Stimulated activated CD8-positive, alpha-beta memory T cell treated with anti-CD3 and anti-CD28 coated beads, Interleukin-12 subunit alpha, Interleukin-12 subunit beta, amount 100 ng/mL, for 24 hours (primary cell): ENCODE data around the gene LRRC25.

Source experiments
- DNase-seq: peaks from one replicate; pipeline ENCODE4 v3.0.0-alpha.2; 2020; ENCODE audit errors: extremely low read depth

Gene LRRC25

DNA sequence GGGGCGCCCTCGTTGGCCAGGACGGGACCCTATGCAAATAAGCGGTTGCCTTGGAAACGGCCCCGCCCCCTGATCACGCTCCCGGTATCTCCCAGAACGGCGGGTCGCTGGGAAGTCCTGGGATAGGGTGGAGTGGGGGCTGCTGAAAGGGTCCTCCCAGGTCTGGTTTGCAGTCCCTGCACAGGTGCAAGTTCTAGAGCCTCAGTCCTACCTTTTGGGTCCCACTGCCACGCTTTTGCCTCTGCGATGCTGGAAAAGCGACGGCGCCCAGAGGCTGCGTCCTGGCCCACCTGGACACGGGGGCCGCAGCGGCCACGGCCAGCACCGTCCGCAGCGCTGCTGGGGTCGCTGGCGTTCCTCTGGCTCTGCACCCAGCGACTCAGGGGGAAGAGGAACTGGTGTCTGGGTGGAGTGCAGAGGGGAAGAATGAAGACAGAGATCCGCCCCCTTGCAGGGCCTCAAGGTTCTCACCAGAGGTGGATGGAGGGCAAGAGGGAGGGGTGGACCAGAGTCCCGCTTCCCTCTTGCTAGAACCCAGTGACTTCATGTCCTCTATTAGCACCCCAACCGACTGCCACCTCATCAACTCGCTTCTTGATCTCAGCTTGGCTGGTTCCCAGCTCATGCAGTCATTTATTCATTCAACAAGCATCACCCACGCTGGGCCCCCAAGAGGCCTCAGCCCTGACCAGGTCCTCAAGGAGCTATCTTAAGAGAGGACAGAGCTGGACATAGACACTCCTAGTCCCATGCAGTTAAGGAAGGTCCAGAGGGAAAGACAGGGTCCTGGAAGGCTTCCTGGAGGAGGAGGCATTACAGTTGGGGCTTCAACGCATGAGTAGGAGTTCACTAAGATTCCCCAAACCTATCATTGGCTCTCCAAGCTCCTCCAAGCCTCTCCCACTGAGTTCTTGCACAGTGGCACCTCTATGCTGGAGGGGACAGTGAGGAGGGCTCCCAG is at the start of gene LRRC25:
Gene LRRC25 (minus strand): TSS at position 381 of the 961 bp plus-strand sequence. CDS start 659 bp downstream, outside the sequence.
- DNase-seq: no peak

DNA sequence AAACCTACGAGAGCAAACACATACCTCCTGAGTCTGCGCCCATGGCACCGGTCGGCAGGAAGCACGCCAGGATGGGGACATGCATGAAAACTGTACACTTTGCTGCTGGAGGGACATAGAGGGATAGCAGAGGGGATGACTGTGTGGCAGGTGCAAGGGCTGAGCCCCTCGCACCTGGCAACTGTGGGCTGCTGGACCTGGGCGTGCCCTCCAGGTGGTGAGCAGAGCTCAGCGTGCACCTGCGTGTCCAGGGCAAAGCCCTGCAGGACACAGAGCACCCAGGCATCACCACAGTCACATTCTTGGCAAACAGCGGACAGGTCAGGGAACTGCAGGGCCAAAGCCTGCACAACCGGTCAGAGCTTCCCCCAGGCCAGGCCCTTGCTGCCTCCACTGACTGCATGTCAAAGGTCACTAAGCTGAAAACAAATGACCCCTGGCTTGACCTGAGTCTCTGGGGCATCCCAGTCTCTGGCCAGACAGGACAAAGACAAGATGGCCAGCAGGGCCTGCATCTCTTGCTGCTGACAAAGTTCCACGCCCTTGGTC is 49.5 kb upstream of the LRRC25 start:
- DNase-seq: no peak

DNA sequence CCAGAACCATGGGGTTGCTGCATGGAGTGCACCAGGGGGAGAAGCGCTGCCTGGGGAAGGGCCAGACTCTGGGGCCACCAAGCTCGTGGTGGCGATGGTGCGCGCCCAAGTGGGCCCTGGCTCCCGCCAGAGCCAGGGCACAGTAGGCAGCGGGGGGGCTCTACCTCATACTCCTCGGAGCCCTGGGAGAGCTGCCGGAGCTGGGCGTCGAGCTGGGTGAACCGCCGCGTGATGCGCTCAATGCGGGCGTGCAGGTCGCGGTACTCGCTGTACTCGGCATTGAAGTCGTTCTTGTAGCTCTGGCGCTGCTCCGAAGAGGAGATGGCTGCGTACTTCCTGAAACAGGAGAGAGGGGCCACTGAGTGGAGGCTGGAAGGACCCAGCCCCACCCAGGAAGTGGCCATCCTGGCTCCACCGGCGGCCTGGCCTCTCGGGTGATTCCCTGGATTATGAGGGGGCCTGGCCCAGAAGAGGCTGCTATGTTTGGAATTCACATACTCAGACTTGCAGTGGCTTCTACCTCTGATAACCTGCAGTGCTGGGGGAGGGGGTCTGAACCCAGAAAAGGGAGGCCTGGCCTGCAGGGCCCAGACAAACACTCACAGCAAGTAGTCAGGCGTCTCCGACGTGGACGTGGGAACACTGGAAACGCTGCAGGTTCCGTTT is 48.9 kb upstream of the LRRC25 start:
- DNase-seq: no peak

DNA sequence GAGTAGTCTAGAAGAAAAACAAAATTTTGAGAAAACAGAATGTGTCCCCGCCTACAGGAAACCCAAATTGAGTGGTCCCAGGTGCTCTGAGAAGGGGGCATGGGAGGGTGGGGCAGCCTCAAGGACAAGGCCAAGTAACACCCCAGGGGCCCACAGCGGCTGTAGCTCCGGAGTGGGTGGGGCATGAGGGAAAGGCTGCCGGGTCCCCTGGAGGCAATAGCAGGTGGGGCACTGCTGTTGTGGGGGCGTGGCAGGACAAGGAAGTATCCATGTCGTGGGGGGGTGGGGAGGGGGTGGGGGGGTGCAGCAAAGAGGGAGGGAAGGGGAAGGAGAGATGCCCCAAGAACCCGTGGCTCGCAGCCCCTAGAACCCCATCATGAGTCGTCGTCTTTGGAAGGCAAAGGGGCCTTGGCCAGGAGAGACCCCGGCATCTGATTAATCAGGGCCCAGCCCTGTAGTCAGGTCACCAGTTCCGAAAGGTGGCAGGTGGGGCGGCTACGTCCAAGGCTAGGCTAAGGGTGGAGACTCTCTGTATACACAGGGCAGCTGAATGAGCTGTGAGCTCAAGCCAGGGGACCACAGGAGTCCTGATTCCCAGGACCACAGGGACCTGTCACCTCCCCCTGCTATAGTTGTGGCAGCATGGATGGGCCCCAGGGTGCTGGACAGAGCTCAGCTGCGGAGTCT is 48.0 kb upstream of the LRRC25 start:
- DNase-seq: no peak

DNA sequence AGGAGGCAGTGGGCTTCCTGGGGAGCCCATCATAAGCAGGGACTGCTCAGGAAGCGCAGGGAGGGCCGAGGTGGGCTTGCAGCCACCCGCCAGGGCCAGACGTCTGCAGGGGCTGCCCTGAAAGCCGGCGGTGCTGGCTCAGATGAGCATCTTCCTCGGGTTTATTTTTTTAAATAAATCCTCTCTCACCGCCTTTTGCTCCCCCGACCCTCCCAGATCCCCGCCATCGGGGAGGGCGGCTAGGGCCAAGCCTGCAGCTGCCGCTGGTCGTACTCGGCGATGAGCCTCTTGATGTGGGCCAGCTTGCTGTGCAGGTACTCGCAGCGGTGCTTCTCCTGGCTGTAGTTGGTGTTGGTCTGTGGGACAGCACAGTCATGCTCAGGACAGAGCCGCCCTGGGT is 47.1 kb upstream of the LRRC25 start:
- DNase-seq: no peak

DNA sequence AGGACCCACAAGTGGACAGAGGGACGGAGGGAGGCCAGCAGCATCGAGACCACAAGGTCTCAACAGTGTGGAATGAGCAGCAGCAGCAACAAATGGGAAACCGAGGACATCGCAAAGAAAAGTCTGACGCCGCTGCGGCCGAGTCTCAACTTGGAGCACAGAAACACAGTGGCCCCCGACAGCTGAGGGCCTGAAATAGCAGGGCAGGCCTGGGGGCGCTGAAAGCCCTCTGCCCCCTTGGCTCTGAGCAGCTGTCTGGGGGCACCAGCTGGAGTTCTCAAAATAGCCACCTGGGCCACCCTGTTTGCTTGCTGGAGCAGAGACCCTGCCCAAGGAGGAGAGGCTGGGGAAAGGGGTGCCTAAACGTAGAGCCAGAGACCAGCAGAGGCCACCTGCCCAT is 46.4 kb upstream of the LRRC25 start:
- no peak for DNase-seq

DNA sequence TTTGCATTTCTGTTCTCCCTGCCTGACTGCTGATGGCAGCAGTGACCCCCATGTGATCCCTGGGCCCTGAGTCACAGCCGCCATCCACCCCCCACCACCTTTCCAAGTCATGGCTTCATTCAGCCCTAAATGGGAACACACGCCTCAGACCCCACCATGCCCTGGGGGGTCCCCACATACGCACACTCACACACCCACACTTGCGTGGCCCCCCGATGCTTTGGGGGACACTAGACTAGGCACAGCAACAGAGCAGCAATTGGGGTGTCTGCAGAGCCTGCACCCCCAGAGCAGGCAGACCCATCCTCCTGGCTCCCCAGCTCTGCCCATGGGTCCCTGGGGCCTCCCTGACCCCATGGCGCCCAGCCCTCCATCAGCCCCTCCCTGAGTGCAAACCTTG is 46.0 kb upstream of the LRRC25 start:
- DNase-seq: no peak

DNA sequence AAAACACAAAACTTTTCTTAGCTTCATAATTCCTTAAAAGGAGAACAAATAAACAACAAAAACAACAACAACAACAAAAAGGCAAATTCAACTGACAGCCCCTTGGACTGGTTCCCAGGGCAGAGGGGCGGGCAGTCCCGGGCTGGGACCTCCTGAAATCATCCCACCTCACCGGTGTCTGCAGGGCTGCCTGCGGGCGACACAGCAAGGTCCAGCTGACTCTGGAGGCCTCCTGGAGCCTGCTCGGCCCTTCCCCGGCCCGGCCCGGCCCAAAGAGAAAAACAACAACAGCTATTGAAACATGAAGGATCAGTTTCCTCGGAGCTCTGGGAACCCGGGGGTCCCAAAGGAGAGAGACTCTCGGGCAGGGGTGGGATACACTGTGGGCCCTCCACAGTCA is 45.5 kb upstream of the LRRC25 start:
- no peak for DNase-seq

DNA sequence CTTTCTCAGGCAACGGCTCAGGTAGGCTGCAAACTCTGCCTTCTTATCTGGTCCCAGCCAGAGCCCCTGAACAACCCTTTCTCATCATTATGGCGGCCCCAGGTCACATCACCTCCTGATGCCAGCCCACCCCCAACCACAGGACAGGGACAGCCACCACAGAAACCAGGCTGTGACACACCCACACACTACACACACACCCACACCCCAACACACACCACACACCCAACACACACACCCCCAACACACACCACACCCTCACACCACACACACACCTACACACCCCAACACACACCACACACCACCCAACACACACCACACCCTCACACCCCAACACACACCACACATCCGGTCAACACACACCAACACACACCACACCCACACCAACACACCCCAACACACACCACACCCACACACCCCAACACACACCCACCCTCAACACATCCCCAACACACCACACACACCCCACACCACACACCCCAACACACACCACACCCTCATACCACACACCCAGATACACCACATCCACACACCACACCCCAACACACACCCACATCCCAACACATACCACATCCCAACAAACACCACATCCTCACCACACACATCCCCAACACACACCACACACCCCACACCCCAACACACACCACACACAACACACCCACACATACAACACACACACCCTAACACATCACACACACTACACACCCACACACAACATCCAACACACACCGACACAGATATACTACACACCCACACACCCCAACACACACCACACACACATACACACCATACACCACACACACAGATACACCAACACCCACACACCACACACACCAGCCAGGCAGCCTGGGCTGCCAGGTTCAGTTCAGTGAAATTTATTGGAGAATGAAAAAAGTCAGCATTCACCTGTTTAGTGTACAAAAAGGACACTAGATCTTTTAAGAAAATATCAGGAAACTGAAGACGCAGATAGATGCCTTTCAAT is 44.7 kb upstream of the LRRC25 start:
- no peak for DNase-seq

DNA sequence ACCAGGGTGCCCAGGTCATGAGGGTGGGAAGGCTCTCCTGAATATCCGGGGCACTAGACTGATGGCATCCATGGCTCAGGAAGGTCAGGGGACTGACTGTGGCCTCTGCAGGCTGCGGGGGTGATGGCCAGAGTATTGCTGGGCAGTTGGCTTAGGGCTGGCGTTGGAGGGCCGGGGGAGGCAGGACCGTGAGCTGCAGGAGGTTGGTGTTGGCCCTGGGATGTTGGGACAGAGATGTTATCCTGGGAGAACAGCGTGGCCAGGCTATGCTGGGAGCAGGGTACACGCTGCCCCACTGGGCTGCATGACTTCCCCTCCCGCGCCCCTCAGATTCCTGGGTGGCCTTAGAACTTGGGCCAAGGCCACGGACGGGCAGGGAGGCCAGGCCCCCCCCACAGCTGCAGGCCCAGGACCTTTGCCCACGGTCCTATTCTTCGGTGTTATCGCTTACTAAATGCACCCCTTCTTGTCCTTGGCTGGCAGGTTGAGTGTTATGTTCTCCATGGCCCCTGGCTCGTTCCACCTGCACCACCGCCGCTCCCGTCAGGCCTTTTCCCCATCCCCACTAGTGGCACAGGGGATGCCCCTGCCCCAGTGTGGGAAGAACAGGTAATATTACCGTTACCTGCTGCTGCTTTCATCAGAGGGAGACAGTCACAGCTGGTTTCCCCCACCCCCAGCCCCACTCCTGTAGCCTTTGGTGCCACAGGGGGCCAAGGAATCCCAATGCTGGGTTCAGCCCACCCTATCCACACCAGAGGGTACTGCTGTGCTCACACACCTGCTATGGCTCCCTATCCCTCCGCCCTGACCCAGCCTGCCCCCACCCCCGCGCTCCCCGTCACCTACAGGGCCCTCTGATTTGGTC is 43.7 kb upstream of the LRRC25 start:
- no peak for DNase-seq

DNA sequence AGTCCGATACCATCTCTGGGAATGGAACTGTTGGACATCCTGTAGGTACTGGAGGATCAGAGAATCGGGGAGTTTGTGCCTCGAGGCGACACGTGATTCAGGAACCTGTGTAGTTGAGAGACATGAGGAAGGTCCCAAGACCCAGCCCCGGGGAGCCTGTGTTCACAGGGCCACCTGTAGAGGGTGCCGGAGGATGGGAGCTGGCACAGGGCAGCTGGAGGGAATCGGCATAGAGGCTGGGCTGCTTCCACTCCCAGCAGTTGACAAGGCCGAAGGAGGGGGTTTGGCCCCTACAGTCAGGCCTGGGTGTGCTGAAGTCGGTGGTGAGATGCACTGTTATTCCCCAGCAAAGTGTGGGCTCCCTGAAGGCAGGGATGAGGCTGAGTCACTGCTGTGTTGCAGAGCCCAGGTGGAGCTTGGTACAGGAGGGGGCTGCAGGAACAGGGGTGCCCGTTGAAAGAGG is 43.0 kb upstream of the LRRC25 start:
- no peak for DNase-seq

DNA sequence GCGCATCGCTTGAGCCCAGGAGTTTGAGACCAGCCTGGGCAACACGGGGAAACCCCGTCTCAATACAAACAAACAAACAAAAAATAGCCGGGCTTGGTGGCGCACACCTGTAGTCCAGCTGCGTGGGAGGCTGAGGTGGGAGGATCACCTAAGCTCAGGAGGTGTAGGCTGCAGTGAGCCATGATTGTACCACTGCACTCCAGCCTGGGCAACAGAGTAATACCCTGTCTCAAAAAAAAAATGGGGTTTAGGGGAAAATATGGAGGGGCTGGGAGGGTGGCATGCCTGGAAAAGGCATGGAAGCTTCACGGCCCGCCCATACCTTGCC is 42.5 kb upstream of the LRRC25 start:
- DNase-seq: no peak

DNA sequence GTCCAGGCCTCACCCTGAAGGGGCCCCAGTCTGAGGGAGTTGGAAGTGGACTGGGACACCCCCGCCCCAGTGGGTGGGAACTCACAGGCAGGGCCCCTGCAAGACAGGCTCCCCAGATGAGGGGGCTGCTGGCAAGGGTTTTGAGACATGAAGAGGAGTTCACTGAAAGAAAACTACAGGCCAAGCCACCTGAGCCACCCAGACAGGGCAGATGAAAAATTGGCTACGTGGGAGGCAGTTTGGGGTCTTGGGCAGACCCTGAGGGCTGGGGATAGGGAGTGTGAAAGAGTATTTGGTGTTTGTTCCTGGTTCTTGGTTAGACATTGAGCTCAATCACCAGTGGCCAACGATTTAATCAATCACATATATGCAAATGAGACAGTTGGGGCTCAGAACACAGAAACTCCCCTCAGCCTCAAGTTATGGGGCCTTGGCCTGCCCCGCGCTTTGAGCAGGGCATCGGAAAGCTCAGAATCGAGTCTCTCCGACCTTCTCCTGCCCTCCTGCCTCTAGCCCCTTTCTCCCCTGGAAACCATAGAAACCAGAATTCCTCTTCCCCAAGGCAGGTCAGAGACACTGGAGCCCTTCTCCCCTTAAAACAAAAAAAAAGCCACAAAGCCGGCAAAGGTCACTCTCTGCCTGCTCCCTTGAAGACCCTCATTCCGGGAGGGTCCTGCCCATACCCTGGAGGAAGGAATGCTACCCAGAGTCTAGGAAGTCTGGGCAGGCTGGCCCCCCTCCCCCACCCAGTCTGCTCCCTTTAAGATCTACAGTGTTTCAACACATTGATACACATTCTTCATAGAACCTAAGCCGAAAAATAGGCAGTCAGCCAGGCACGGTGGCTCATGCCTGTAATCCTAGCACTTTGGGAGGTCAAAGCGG is 41.8 kb upstream of the LRRC25 start:
- no peak for DNase-seq

DNA sequence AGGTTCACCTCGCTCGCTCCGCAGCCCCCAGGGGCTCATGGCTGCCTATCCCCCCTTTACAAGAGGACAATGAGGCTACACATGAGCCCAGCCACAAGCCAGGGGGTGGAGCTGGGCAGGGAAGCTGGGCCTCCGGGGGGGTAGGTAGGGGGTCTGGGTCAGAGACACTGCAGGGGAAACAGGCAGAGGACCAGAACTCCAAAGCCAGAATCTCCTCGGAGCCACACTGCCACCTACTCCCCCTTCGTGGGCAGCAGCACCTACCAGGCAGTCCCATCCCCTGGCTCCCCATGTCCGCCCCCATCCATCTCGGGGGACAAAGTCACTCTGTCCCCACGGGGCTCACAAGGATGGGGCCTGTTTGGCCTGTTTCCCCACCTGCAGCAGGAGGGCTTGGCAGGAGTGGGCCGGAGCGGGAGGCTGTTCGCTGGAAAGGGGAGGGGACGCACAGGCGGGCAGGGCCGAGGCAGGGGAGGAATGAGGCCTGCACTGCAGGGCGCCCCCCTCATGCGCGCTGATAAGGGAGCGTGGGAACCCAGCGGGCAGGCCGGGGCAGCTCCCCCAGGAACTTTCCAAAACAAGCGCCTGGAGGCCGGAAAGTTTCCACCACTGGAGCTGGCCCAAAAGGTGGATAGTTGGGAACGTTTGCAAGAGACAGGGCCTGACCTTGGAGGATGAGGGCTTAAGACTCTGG is 41.1 kb upstream of the LRRC25 start:
- no peak for DNase-seq

DNA sequence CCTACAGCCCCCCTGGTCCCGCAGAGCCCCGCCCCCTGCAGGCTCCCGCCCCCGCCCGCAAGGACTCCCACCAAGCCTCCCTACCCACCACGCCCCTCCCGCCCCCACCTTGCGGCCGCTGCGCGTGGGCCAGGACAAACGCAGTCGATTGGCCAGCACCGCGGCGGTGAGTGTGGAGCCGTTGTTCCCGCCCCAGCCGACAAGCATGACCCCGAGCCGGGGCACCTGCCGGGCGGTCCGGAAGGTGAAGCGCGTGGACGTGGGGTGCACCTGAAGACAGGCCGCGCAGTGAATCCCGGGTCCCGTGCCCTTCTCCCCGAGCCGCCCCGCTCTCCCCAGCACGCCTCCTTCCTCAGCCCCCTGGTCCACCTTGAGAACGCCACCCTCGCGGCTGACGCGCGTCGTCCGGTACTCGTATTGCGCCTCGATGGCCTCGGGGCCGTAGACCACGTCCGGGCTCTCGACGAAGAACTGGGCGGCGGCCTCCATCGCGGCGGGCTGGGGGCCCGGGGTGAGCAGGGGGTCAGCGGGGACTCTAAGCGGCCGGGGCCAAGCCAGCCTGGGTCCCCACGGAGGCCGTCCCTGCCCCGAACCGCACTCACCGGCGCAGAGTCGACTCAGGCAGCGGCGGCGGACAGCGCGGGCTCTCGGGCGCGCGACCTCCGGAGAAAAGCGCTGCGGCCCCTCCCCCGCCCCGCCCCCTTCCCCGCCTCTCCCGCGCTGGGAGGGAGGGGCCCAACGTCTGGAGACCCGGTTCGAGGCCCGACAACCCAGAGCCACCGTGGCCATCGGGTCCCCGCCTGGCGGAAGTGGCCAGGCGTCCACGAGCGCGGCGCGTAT is 40.3 kb upstream of the LRRC25 start, which contains the start of gene ISYNA1:
Gene ISYNA1 (minus strand): TSS at position 643 of the 840 bp plus-strand sequence. CDS start 154 bp downstream, at position 489.
- DNase-seq: no peak

DNA sequence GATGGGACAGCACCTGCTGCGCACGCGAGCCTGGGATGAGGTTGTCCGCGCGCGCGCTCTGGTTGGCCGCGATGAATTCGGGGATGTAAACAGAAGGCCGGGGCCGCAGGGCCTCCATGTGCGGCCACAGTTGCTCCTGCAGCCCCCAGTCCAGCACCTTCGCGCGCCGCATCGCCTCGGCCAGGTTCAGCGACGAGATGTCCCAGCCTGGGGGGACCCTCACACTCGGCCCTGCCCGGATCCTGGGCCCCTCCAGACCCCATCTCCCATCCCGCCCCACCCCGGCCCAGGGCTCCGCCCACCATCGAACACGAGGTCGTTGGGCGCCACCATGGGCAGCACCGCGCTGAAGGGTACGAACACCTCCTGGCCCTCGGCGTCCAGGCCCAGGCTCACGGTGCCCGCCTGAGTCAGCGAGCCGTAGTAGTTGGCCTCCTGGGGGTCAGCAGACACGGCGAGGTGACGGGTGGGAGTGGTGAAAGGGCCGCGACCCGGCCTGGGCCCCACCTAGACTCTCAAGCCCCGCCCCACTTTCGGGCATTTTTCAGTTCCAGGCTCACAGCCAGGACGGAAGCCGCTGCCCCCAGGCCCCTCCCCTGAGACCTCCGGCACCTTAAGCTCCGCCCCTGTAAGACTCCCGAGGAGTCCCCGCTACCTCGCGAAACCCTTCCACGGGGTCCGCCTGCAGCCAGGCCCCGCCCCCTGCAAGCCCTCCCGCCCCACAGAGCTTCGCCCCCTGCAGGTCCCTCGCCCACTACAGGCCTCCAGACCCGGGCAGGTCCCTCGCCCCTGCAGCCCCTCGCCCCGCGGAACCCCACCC is 39.5 kb upstream of the LRRC25 start:
- DNase-seq: no peak
